ENCODE data around the gene LRRN1. TPM values are rescaled to one million over a fixed set of nuclear protein-coding genes. Genes with fewer than 3 reads are reported as not detected.

Gene LRRN1
- polyA plus RNA-seq, 3 donors = 0.08 TPM; not detected in 2

- WGBS (ENCODE audit: insufficient coverage) = no CpG with 5 or more reads among the region's 1 CpG
- DNase-seq = no peak
- no peak overlapping the region for H3K9ac ChIP-seq (ENCODE audit: insufficient read depth, low read length, poor library complexity, severe bottlenecking)
- no peak for TF ChIP-seq CTCF (IDR thresholded peaks at IDR 0.05)
- no peaks in the 10 kb centered on the region for H3K9me3 ChIP-seq (replicated peaks in 1 of 2; ENCODE audit: control insufficient read depth in 1 of 2, insufficient read depth in 1 of 2, low read length in 2 of 2)
- Mint-ChIP-seq H3K9me3 (peaks cover 0 to 4% (median 0%) of the 10 kb centered on the region in 7 donors), H3K27me3 (ENCODE audit: low read depth in 3 of 3) (peaks cover 0 to 2% (median 1%) of the 10 kb centered on the region in 3 donors), H3K4me3 (no peak overlapping the region), H3K4me1 (peaks cover 18% of the 10 kb centered on the region), H3K27ac (no peak overlapping the region), H3K36me3 (no peaks in the 10 kb centered on the region)
- no peak overlapping the region for H3K4me2 ChIP-seq (replicated peaks; ENCODE audit: extremely low read depth, low read length, poor library complexity, severe bottlenecking)
- H4K20me1 ChIP-seq (ENCODE audit: insufficient read depth, low read length) = no peaks in the 10 kb centered on the region
- no peaks in the 10 kb centered on the region for H3K36me3 ChIP-seq (replicated peaks in 1 of 2; ENCODE audit: control insufficient read depth in 1 of 2, insufficient read depth in 2 of 2, low read length in 2 of 2)
- H3K27ac ChIP-seq (ENCODE audit: low read depth in 1 of 2, low read length in 2 of 2) = no peak overlapping the region
- H3K27me3 ChIP-seq (ENCODE audit: control insufficient read depth in 2 of 2, insufficient read depth in 2 of 2, low read length in 2 of 2) = no peaks in the 10 kb centered on the region
- no peak overlapping the region for H2AFZ ChIP-seq (ENCODE audit: insufficient read depth, low read depth, low read length, poor library complexity, severe bottlenecking)
- H3K4me1 ChIP-seq (ENCODE audit: control insufficient read depth in 1 of 2, insufficient read depth in 2 of 2, low read length in 2 of 2) = peaks cover 15 to 17% of the 10 kb centered on the region in 2 donors
- intact Hi-C loops (cut with micrococcal nuclease) = no loop called here
- H3K4me3 ChIP-seq (replicated peaks in 1 of 3; ENCODE audit: low read depth in 2 of 3, low read length in 3 of 3) = no peak overlapping the region
- no peaks in the 10 kb centered on the region for H3K79me2 ChIP-seq (ENCODE audit: insufficient read depth, low read length)
Measured at GRCh38 chr3:3815206-3815605, 16.0 kb downstream of the LRRN1 start.

GRCh38 chr3:3816034-3816433, 16.8 kb downstream of the LRRN1 start:
- H3K27ac Mint-ChIP-seq = no peak overlapping the region
- H3K9me3 Mint-ChIP-seq = peaks cover 0 to 4% (median 0%) of the 10 kb centered on the region in 7 donors
- Histone ChIP-seq H3K27me3 (ENCODE audit: control insufficient read depth in 2 of 2, insufficient read depth in 2 of 2, low read length in 2 of 2) (no peaks in the 10 kb centered on the region), H3K27ac (ENCODE audit: low read depth in 1 of 2, low read length in 2 of 2) (no peak overlapping the region), H3K4me1 (ENCODE audit: control insufficient read depth in 1 of 2, insufficient read depth in 2 of 2, low read length in 2 of 2) (peaks cover 15 to 17% of the 10 kb centered on the region in 2 donors), H3K9me3 (replicated peaks in 1 of 2; ENCODE audit: control insufficient read depth in 1 of 2, insufficient read depth in 1 of 2, low read length in 2 of 2) (no peaks in the 10 kb centered on the region), H2AFZ (ENCODE audit: insufficient read depth, low read depth, low read length, poor library complexity, severe bottlenecking) (no peak overlapping the region), H3K4me3 (replicated peaks in 1 of 3; ENCODE audit: low read depth in 2 of 3, low read length in 3 of 3) (no peak overlapping the region), H3K4me2 (replicated peaks; ENCODE audit: extremely low read depth, low read length, poor library complexity, severe bottlenecking) (no peak overlapping the region), H3K36me3 (replicated peaks in 1 of 2; ENCODE audit: control insufficient read depth in 1 of 2, insufficient read depth in 2 of 2, low read length in 2 of 2) (no peaks in the 10 kb centered on the region), H3K79me2 (ENCODE audit: insufficient read depth, low read length) (no peaks in the 10 kb centered on the region), H4K20me1 (ENCODE audit: insufficient read depth, low read length) (no peaks in the 10 kb centered on the region), H3K9ac (ENCODE audit: insufficient read depth, low read length, poor library complexity, severe bottlenecking) (no peak overlapping the region)
- peaks cover 0 to 1% of the 10 kb centered on the region in 2 donors for H3K36me3 Mint-ChIP-seq
- no CpG with 5 or more reads among the region's 1 CpG for WGBS (ENCODE audit: insufficient coverage)
- no peak overlapping the region for H3K4me3 Mint-ChIP-seq
- no peak for TF ChIP-seq CTCF (IDR thresholded peaks at IDR 0.05)
- DNase-seq = no peak
- H3K4me1 Mint-ChIP-seq = peaks cover 18% of the 10 kb centered on the region
- H3K27me3 Mint-ChIP-seq (ENCODE audit: low read depth in 3 of 3) = peaks cover 0 to 2% (median 1%) of the 10 kb centered on the region in 3 donors
- intact Hi-C loops (cut with micrococcal nuclease) = no loop called here
